Subcutaneous adipose tissue (tissue), 4 donors: Measurements from ENCODE around the gene RNASE13. TPM values are rescaled to one million over a fixed set of nuclear protein-coding genes. Genes with fewer than 3 reads are reported as not detected.

Source experiments
- CTCF ChIP-seq: fragments of 450-650 bp; IDR thresholded peaks from one replicate; pipeline ENCODE4 v1.5.1; 2016; ENCODE audit warnings: low read depth, mild to moderate bottlenecking, control low read depth, antibody characterized with exemption, moderate library complexity
- total RNA-seq, 4 donors: library from RNA; depleted of rRNA; stranded (reverse); fragments of >200 nt; gene quantifications; one replicate each; pipeline ENCODE4 v1.1.0, GENCODE V29; 2016

Gene RNASE13
- total RNA-seq, 4 donors from 2014 or later, result not detected

- no peak for TF ChIP-seq CTCF
These were observed 4.1 kb downstream of the RNASE13 start for GRCh38 chr14:21030531-21030930.

- TF ChIP-seq CTCF, result no peak
These were observed 4.7 kb downstream of the RNASE13 start, which contains the start of gene TPPP2 for GRCh38 chr14:21029917-21030316. Gene TPPP2, plus strand, starts transcription at chr14:21030217. Its CDS starts 365 bp downstream, at chr14:21030582.

GRCh38 chr14:21026988-21027315 lies 7.7 kb downstream of the RNASE13 start:
- TF ChIP-seq CTCF, result no peak

GRCh38 chr14:21026274-21026987 lies 8.2 kb downstream of the RNASE13 start:
- no peak for TF ChIP-seq CTCF

GRCh38 chr14:21025371-21026273 lies 9.0 kb downstream of the RNASE13 start:
- TF ChIP-seq CTCF, result no peak

- TF ChIP-seq CTCF, result no peak
These were observed 9.8 kb downstream of the RNASE13 start, which contains the start of gene NDRG2 for GRCh38 chr14:21024585-21025370. Gene NDRG2, minus strand, starts transcription at chr14:21025061. Its CDS starts 1,746 bp downstream, at chr14:21023315.
